ENCODE data around the gene TBC1D2B.

The TBC1D2B gene

GRCh38 chr15:78097667-78098066, 20.2 kb upstream of the TBC1D2B start:
- FAIRE-seq (no peak), DNase-seq (ENCODE audit: low spot score) (no peak)

GRCh38 chr15:78093242-78094020, 15.9 kb upstream of the TBC1D2B start:
- no peak for FAIRE-seq
- DNase-seq (ENCODE audit: low spot score): no peak

- FAIRE-seq (no peak), DNase-seq (ENCODE audit: low spot score) (no peak)
Measured at GRCh38 chr15:78092261-78093041, 14.9 kb upstream of the TBC1D2B start, which contains the start of gene SH2D7. Gene SH2D7, plus strand, starts transcription at chr15:78092561. Its CDS starts 24 bp downstream, at chr15:78092585.

GRCh38 chr15:78090422-78091063, 13.0 kb upstream of the TBC1D2B start:
- FAIRE-seq (no peak), DNase-seq (ENCODE audit: low spot score) (no peak)

- DNase-seq (ENCODE audit: low spot score): no peak
- no peak for FAIRE-seq
Measured at GRCh38 chr15:78088773-78089080, 11.2 kb upstream of the TBC1D2B start.

GRCh38 chr15:78087951-78088772, 10.7 kb upstream of the TBC1D2B start:
- DNase-seq (ENCODE audit: low spot score) (no peak), FAIRE-seq (no peak)

- FAIRE-seq: no peak
Measured at GRCh38 chr15:78085928-78086327, 8.4 kb upstream of the TBC1D2B start.

GRCh38 chr15:78084449-78084750, 6.9 kb upstream of the TBC1D2B start:
- no peak for DNase-seq (ENCODE audit: low spot score)
- no peak for FAIRE-seq

More at GRCh38 chr15:78085928-78086327, 8.4 kb upstream of the TBC1D2B start:
- DNase-seq (ENCODE audit: low spot score): no peak

GRCh38 chr15:78083687-78084448, 6.4 kb upstream of the TBC1D2B start:
- FAIRE-seq (no peak), DNase-seq (ENCODE audit: low spot score) (no peak)

GRCh38 chr15:78083186-78083585, 5.7 kb upstream of the TBC1D2B start:
- DNase-seq (ENCODE audit: low spot score): no peak
- no peak for FAIRE-seq

GRCh38 chr15:78082743-78083110, 5.2 kb upstream of the TBC1D2B start:
- no peak for FAIRE-seq
- DNase-seq (ENCODE audit: low spot score): no peak

GRCh38 chr15:78082106-78082742, 4.7 kb upstream of the TBC1D2B start:
- DNase-seq (ENCODE audit: low spot score) (no peak), FAIRE-seq (no peak)

- FAIRE-seq: peak; percentile 76
- no peak for DNase-seq (ENCODE audit: low spot score)
Measured at GRCh38 chr15:78080088-78080460, 2.6 kb upstream of the TBC1D2B start.

GRCh38 chr15:78079298-78080087, 2.0 kb upstream of the TBC1D2B start:
- DNase-seq (ENCODE audit: low spot score) (no peak), FAIRE-seq (no peak)

- no peak for FAIRE-seq
- no peak for DNase-seq (ENCODE audit: low spot score)
Measured at GRCh38 chr15:78077871-78078210, 330 bp upstream of the TBC1D2B start.

GRCh38 chr15:78076231-78077052, 1.1 kb downstream of the TBC1D2B start:
- no peak for FAIRE-seq
- no peak for DNase-seq (ENCODE audit: low spot score)

GRCh38 chr15:78075490-78076230, 1.9 kb downstream of the TBC1D2B start:
- FAIRE-seq: no peak
- peak; percentile 50 for DNase-seq (ENCODE audit: low spot score)
